Fibroblast of the aortic adventitia (primary cell): ENCODE measurements around the gene SPATA20. TPM values are rescaled to one million over a fixed set of nuclear protein-coding genes. Genes with fewer than 3 reads are reported as not detected.

Experiments
- DNase-seq: peaks from one replicate; pipeline ENCODE4 v3.0.0-alpha.2; 2010; ENCODE audit warnings: low read depth
- H3K4me3 ChIP-seq: 2 replicates; pipeline ENCODE4 v1.5.1; 2011; ENCODE audit warnings: low read depth, mild to moderate bottlenecking, control low read depth, low read length, moderate library complexity
- total RNA-seq: library from RNA; depleted of rRNA; stranded (reverse); fragments of >200 nt; gene quantifications from 2 replicates; pipeline ENCODE4 v1.2.3, GENCODE V29; 2012; ENCODE audit warnings: low replicate concordance
- TF ChIP-seq, protein P1 (sequence below): IDR thresholded peaks from 2 replicates; pipeline ENCODE4 v1.5.1; 2011; ENCODE audit warnings: mild to moderate bottlenecking, low read length, control low read depth, inconsistent platforms; ENCODE audit not compliant: insufficient read depth

The SPATA20 gene
- total RNA-seq, 1 donor: 63.6 TPM

DNA sequence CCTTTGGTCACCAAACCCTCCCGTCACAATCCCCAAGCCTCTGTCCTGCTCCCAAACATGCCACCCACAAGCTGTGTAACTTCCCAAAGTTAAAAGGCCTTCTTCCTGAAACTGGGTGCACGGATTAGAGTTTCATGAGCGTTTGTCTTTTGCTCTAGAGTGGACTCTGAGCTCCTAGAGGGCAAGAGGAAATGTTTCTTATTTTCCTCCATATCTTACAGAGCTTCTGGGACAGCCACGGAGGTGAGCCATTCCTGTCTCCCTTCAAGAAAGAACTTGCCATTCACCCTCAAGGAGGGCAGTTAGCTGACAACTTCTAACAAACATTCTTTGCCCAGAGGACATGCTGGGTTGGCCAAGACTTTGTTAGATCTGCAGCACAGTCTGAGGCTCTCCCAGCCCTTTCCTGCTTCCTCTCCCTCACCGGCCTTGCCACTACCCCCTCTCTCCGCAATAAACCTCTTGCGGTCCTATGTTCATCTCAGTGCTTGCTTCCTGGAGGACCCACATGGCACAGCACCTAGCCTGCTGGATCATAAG, 41.3 kb upstream of the SPATA20 start:
- DNase-seq: no peak
- TF ChIP-seq, protein P1, sequence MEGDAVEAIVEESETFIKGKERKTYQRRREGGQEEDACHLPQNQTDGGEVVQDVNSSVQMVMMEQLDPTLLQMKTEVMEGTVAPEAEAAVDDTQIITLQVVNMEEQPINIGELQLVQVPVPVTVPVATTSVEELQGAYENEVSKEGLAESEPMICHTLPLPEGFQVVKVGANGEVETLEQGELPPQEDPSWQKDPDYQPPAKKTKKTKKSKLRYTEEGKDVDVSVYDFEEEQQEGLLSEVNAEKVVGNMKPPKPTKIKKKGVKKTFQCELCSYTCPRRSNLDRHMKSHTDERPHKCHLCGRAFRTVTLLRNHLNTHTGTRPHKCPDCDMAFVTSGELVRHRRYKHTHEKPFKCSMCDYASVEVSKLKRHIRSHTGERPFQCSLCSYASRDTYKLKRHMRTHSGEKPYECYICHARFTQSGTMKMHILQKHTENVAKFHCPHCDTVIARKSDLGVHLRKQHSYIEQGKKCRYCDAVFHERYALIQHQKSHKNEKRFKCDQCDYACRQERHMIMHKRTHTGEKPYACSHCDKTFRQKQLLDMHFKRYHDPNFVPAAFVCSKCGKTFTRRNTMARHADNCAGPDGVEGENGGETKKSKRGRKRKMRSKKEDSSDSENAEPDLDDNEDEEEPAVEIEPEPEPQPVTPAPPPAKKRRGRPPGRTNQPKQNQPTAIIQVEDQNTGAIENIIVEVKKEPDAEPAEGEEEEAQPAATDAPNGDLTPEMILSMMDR: no peak
- H3K4me3 ChIP-seq: no peak overlapping the region

DNA sequence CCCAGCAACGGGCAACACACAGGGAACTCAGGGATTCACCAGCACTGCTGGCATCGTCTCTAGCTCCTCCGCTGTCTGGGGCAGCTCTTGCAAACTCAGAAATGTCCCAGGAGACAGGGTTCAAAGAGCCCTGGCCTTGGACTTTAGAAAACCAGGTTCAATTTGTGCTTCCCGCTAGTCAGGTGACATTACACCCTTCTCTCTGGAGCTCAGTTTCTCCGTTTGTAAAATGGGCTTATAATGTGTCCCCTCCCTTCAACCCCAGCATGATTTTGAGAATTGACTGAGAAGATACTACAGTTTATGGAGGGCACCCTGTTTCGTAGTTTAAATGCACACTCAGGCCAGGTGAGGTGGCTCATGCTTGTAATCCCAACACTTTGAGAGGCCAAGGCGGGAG, 40.7 kb upstream of the SPATA20 start:
- H3K4me3 ChIP-seq: no peak overlapping the region
- no peak for DNase-seq
- TF ChIP-seq, protein P1: no peak

DNA sequence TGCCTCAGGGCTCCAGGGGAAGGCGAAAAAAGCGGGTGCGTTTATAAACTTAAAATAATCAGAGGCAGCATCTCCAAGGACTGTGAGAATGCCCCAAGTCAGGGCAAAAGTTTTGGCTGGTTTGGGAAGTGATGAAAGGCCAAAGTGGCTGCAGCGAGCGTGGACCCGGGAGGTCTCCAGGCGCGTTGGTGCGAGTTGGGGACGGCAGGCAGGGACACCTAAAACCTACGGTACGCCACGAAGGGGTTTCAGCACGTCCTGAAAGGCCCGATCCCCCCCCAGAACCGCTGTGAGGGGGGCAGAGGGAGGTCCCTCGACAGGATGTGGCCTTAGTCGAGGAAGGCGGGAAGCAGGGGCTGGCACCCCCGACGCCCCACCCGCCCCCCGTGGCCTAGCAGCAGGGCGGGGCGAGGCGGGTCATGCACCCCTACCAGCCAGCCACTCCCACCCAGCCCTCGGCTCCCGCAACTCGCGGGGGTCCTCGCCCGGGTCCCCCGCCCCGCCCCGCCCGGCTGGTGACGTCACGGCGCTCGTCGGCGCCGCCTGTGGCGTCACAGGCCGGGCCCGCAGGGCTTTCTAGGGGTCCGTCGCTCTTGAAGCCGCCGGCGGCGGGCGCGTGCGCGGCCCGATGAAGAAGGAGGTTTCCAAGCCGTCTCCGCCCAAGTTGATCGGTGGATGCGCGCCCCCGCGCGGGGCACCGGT, 39.0 kb upstream of the SPATA20 start, which contains the start of gene MYCBPAP:
MYCBPAP (plus strand) TSS at position 569 of the 702 bp plus-strand sequence. CDS start 236 bp downstream, outside the sequence.
- TF ChIP-seq, protein P1: peak; percentile 18
- DNase-seq: peak; percentile 59
- H3K4me3 ChIP-seq: peak within 1 kb of the TSS; percentile 58

DNA sequence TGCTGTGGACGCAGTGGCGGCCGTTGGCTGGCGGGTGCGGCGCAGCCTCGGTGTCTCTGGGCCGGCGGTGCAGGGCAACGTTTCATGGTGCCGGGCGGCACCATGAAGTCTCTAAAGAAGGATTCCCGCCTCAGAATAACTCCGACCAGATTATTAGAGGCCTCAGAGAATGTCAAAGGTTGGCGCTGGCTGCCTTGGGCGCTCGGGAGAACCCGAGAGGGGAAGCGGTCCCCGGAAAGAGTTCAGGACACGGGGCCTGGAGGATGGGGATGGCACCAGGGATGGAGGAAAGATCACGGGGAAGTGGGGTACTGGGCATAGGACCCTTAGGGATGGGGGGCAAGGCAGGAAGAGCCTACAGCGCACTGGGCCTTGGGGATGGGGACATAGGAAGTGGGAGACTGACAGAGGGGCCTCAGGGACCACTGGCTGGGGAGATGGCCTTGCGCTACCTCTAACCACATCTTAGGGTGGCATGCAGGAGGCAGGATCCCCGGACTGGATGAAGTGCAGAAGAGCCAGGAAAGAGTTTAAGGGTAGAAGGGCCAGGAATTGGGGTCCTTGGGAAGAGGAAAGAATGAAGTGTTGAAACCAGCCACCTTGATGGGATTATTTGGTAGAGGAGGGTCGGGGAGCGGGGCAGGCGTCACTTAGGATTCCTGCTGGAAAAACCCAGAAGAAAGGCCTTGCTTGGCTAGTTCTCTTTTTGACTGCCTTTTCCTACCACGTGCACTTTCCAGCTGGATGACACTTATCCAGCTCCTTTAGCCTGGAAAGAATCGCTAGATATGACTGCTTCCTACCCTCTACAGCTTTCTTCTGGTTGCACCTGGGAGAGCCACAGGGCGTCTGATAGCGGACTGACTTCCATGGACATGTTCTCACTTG, 38.2 kb upstream of the SPATA20 start:
- TF ChIP-seq, protein P1: no peak
- H3K4me3 ChIP-seq: peak overlapping the region; percentile 58
- peak; percentile 24 for DNase-seq

DNA sequence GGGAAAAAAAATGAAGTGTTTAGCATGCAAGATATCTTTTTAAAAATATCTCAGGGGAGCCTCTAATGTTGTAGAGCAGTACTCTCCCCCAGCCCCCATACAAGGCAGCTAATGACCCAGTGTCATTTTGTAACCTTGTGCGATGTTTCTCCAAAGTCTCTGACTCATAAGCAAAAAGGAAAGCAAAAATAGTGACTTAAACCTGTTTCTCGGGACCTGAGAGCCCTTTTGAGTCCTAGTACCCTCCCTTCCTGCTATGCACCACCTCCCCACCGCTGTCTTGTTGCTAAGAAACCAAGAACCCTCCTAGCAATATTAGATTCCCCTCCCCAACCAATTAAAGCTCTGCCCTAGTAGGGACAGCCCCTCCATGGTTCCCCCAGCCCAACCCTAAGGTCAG, 35.9 kb upstream of the SPATA20 start:
- H3K4me3 ChIP-seq: no peak overlapping the region
- TF ChIP-seq, protein P1: no peak
- DNase-seq: peak; percentile 15

DNA sequence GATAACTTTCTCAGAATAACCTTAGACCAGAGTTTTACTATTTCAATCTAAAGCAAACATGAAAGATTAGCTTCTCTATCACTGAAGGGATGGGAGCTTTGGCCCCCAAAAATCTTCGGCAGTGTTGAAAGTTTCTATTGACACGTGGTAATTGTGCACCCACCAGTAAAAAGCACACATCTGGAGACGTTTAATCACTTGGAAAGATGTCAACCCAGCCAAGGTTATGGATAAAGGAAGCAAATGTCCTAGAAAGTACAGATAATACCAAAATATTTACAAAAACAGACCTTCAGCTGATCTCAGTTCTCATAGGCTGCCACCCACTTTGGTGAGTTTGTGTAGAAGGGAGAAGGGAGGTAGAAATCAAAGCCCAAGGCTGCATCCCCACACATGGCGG, 33.5 kb upstream of the SPATA20 start:
- no peak for DNase-seq
- H3K4me3 ChIP-seq: no peak overlapping the region
- TF ChIP-seq, protein P1: no peak
